H9 (cell line): ENCODE results near the gene TM9SF4. TPM values are rescaled to one million over a fixed set of nuclear protein-coding genes. Genes with fewer than 3 reads are reported as not detected.
A peak's percentile ranks its signal among the peaks of the same experiment; 100 is the strongest.

Experiments
- DNase-seq: peaks from one replicate; pipeline ENCODE4 v3.0.0-alpha.2; 2017
- H2AFZ ChIP-seq: one replicate; pipeline ENCODE4 v1.6.1; 2013; ENCODE audit warnings: mild to moderate bottlenecking, low read length, control low read depth, moderate library complexity
- H2AK5ac ChIP-seq: 2 replicates; pipeline ENCODE4 v1.6.1; 2013; ENCODE audit warnings: low read length, control low read depth, mixed read lengths; ENCODE audit not compliant: insufficient read length
- H2BK120ac ChIP-seq: one replicate; pipeline ENCODE4 v1.6.1; 2013; ENCODE audit warnings: low read depth, mild to moderate bottlenecking, low read length, control low read depth, inconsistent platforms; ENCODE audit not compliant: poor library complexity, severe bottlenecking
- H2BK12ac ChIP-seq: 2 replicates; pipeline ENCODE4 v1.6.1; 2013; ENCODE audit warnings: low read length, control low read depth, mixed read lengths, low read depth; ENCODE audit not compliant: insufficient read length
- H2BK15ac ChIP-seq: 2 replicates; pipeline ENCODE4 v1.6.1; 2013; ENCODE audit warnings: low read depth, low read length, control low read depth
- H2BK20ac ChIP-seq: one replicate; pipeline ENCODE4 v1.6.1; 2013; ENCODE audit warnings: low read depth, mild to moderate bottlenecking, low read length, control low read depth, inconsistent platforms; ENCODE audit not compliant: poor library complexity, severe bottlenecking
- H2BK5ac ChIP-seq: 2 replicates; pipeline ENCODE4 v1.6.1; 2013; ENCODE audit warnings: low read length, control low read depth, mixed read lengths; ENCODE audit not compliant: insufficient read length
- H3K14ac ChIP-seq: 2 replicates; pipeline ENCODE4 v1.6.1; 2013; ENCODE audit warnings: low read length, control low read depth; ENCODE audit not compliant: insufficient read depth
- H3K18ac ChIP-seq: 2 replicates; pipeline ENCODE4 v1.6.1; 2013; ENCODE audit warnings: low read depth, mild to moderate bottlenecking, mixed read lengths, low read length, control low read depth; ENCODE audit not compliant: insufficient read length
- H3K23ac ChIP-seq: 2 replicates; pipeline ENCODE4 v1.6.1; 2013; ENCODE audit warnings: low read length, control low read depth, mixed read lengths, low read depth; ENCODE audit not compliant: insufficient read length
- H3K23me2 ChIP-seq: 2 replicates; pipeline ENCODE4 v1.6.1; 2013; ENCODE audit warnings: low read depth, mild to moderate bottlenecking, mixed read lengths, low read length, control low read depth; ENCODE audit not compliant: insufficient read length, poor library complexity, severe bottlenecking
- H3K27ac ChIP-seq: 2 replicates; pipeline ENCODE4 v1.5.1; 2013; ENCODE audit warnings: low read length, control low read depth, mixed read lengths, low read depth; ENCODE audit not compliant: insufficient read length
- H3K27me3 ChIP-seq: 2 replicates; pipeline ENCODE4 v1.6.1; 2013; ENCODE audit warnings: low read length, control low read depth, inconsistent platforms; ENCODE audit not compliant: insufficient read depth
- H3K4ac ChIP-seq: 2 replicates; pipeline ENCODE4 v1.6.1; 2013; ENCODE audit warnings: low read depth, mild to moderate bottlenecking, control low read depth, inconsistent platforms, low read length, moderate library complexity
- H3K4me1 ChIP-seq: 2 replicates; pipeline ENCODE4 v1.6.1; 2013; ENCODE audit warnings: low read length, control low read depth, inconsistent platforms; ENCODE audit not compliant: insufficient read depth
- H3K4me2 ChIP-seq: 2 replicates; pipeline ENCODE4 v1.6.1; 2013; ENCODE audit warnings: low read length, control low read depth, mixed read lengths; ENCODE audit not compliant: insufficient read length, insufficient read depth
- H3K56ac ChIP-seq: 2 replicates; pipeline ENCODE4 v1.6.1; 2013; ENCODE audit warnings: low read depth, mild to moderate bottlenecking, mixed read lengths, low read length, control low read depth; ENCODE audit not compliant: insufficient read length
- H3K79me1 ChIP-seq: 2 replicates; pipeline ENCODE4 v1.6.1; 2013; ENCODE audit warnings: low read depth, mild to moderate bottlenecking, moderate library complexity, low read length, control low read depth, inconsistent platforms; ENCODE audit not compliant: insufficient read depth, poor library complexity, severe bottlenecking
- H3K79me2 ChIP-seq: 2 replicates; pipeline ENCODE4 v1.6.1; 2013; ENCODE audit warnings: low read length, control low read depth, inconsistent platforms; ENCODE audit not compliant: insufficient read depth
- H3K9ac ChIP-seq: 2 replicates; pipeline ENCODE4 v1.6.1; 2013; ENCODE audit warnings: low read length, control low read depth, mixed read lengths; ENCODE audit not compliant: insufficient read length; ENCODE audit errors: extremely low read depth
- H3K9me3 ChIP-seq: one replicate; pipeline ENCODE4 v1.6.1; 2013; ENCODE audit warnings: low read depth, low read length, inconsistent platforms; ENCODE audit not compliant: control insufficient read depth
- H3T11ph ChIP-seq: one replicate; pipeline ENCODE4 v1.6.1; 2013; ENCODE audit warnings: mild to moderate bottlenecking, low read length, control low read depth, inconsistent platforms
- H4K20me1 ChIP-seq: one replicate; pipeline ENCODE4 v1.6.1; 2013; ENCODE audit not compliant: control insufficient read depth, insufficient read length, insufficient read depth
- H4K5ac ChIP-seq: 2 replicates; pipeline ENCODE4 v1.6.1; 2013; ENCODE audit warnings: low read depth, mild to moderate bottlenecking, mixed read lengths, low read length, control low read depth; ENCODE audit not compliant: insufficient read length
- H4K8ac ChIP-seq: replicated peaks from 2 replicates; pipeline ENCODE4 v1.6.1; 2013; ENCODE audit warnings: low read length, control low read depth, mixed read lengths, low read depth; ENCODE audit not compliant: insufficient read length
- H4K91ac ChIP-seq: 2 replicates; pipeline ENCODE4 v1.6.1; 2013; ENCODE audit warnings: low read depth, mild to moderate bottlenecking, moderate library complexity, mixed read lengths, low read length, control low read depth; ENCODE audit not compliant: insufficient read length
- H3K27ac Mint-ChIP-seq, 3 experiments: 2 replicates in 2 of 3; 3 replicates in 1 of 3; pipeline ENCODE4 v1.8.0; 2020 to 2021; ENCODE audit warnings: mixed read lengths in 3 of 3, mild to moderate bottlenecking in 1 of 3, moderate library complexity in 1 of 3
- H3K27me3 Mint-ChIP-seq: 2 replicates; pipeline ENCODE4 v1.8.0; 2021; ENCODE audit warnings: low read depth, mild to moderate bottlenecking, moderate library complexity, mixed read lengths
- H3K36me3 Mint-ChIP-seq, 3 experiments: 2 replicates in 2 of 3; 3 replicates in 1 of 3; pipeline ENCODE4 v1.8.0; 2020 to 2021; ENCODE audit warnings: low read depth in 3 of 3, mixed read lengths in 3 of 3; ENCODE audit not compliant: insufficient read depth in 1 of 3
- H3K4me1 Mint-ChIP-seq, 2 experiments: 2 replicates each; pipeline ENCODE4 v1.8.0; 2020; ENCODE audit warnings: mixed read lengths in 2 of 2
- H3K4me3 Mint-ChIP-seq, 2 experiments: 2 replicates in 1 of 2; 3 replicates in 1 of 2; pipeline ENCODE4 v1.8.0; 2020 to 2021; ENCODE audit warnings: mild to moderate bottlenecking in 2 of 2, mixed read lengths in 2 of 2, moderate library complexity in 1 of 2
- H3K9me3 Mint-ChIP-seq, 2 experiments: 2 replicates in 1 of 2; 3 replicates in 1 of 2; pipeline ENCODE4 v1.8.0; 2020; ENCODE audit warnings: mild to moderate bottlenecking in 2 of 2, mixed read lengths in 2 of 2, moderate library complexity in 1 of 2
- WGBS: extraction: QIAGEN DNeasy Blood & Tissue Kit; methylation state at CpG from one replicate; pipeline ENCODE4 v1.1.7; 2013; ENCODE audit warnings: missing lambda C conversion rate, low lambda C conversion rate, mixed read lengths; ENCODE audit not compliant: insufficient read length; ENCODE audit errors: extremely low coverage; 5-methylcytosine and 5-hydroxymethylcytosine counted together
- total RNA-seq: library from RNA; stranded (reverse); gene quantifications from 2 replicates; pipeline ENCODE4 v1.2.1, GENCODE V29; 2021
- TF ChIP-seq, protein P1 (sequence below): fragments of 200-600 bp; sonication (generic); conservative IDR thresholded peaks from 3 replicates; pipeline ENCODE4 v1.8.0; 2021; ENCODE audit warnings: antibody characterized with exemption, mild to moderate bottlenecking

Gene TM9SF4
- total RNA-seq, 1 experiment from 2014 or later: 62.3 TPM

- no peaks in the 10 kb centered on the region for H4K20me1 ChIP-seq
- H3K9ac ChIP-seq: no peak overlapping the region
- TF ChIP-seq, protein P1, sequence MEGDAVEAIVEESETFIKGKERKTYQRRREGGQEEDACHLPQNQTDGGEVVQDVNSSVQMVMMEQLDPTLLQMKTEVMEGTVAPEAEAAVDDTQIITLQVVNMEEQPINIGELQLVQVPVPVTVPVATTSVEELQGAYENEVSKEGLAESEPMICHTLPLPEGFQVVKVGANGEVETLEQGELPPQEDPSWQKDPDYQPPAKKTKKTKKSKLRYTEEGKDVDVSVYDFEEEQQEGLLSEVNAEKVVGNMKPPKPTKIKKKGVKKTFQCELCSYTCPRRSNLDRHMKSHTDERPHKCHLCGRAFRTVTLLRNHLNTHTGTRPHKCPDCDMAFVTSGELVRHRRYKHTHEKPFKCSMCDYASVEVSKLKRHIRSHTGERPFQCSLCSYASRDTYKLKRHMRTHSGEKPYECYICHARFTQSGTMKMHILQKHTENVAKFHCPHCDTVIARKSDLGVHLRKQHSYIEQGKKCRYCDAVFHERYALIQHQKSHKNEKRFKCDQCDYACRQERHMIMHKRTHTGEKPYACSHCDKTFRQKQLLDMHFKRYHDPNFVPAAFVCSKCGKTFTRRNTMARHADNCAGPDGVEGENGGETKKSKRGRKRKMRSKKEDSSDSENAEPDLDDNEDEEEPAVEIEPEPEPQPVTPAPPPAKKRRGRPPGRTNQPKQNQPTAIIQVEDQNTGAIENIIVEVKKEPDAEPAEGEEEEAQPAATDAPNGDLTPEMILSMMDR: no peak
- no peak overlapping the region for H2BK120ac ChIP-seq
- no CpG with 5 or more reads among the region's 3 CpGs for WGBS
- H3K14ac ChIP-seq: no peak overlapping the region
- H3K79me1 ChIP-seq: no peaks in the 10 kb centered on the region
- H3T11ph ChIP-seq: no peak overlapping the region
- peaks cover 6% of the 10 kb centered on the region; the same call in 1 of the 2 replicates for H3K79me2 ChIP-seq
- no peak overlapping the region for H3K4me2 ChIP-seq
- H3K36me3 Mint-ChIP-seq: peaks cover 0 to 13% (median 6%) of the 10 kb centered on the region in 3 experiments; a peak in 5 of 7 replicates
- H3K4ac ChIP-seq: no peak overlapping the region
- H2AFZ ChIP-seq: no peak overlapping the region
- no peaks in the 10 kb centered on the region for H3K9me3 Mint-ChIP-seq
- no peak overlapping the region for H2AK5ac ChIP-seq
- H4K8ac ChIP-seq: no peak overlapping the region
- H3K4me1 ChIP-seq: 0 out of 2 replicates have a peak, but pooled peaks cover 3% of the 10 kb centered on the region
- H3K27ac ChIP-seq: no peak overlapping the region
- no peak overlapping the region for H4K91ac ChIP-seq
- H3K56ac ChIP-seq: no peak overlapping the region
- H2BK5ac ChIP-seq: no peak overlapping the region
- no peak overlapping the region for H2BK12ac ChIP-seq
- no peak overlapping the region for H3K23ac ChIP-seq
- H3K27me3 Mint-ChIP-seq: no peaks in the 10 kb centered on the region; the same call in 1 of the 2 replicates
- H3K18ac ChIP-seq: no peak overlapping the region
- no peak for DNase-seq
- peak overlapping the region in 2 of 3 experiments; percentile 27 to 30; a peak in 2 of 7 replicates for H3K27ac Mint-ChIP-seq
- no peak overlapping the region for H2BK20ac ChIP-seq
- no peaks in the 10 kb centered on the region for H3K9me3 ChIP-seq
- no peaks in the 10 kb centered on the region for H3K27me3 ChIP-seq
- H2BK15ac ChIP-seq: no peak overlapping the region
- H3K4me1 Mint-ChIP-seq: peaks cover 23 to 24% of the 10 kb centered on the region in 2 experiments
- H4K5ac ChIP-seq: no peak overlapping the region
- H3K4me3 Mint-ChIP-seq: peak overlapping the region in 1 of 2 experiments; percentile 25; a peak in 3 of 5 replicates
- peaks cover 6% of the 10 kb centered on the region for H3K23me2 ChIP-seq
Measured at GRCh38 chr20:32111753-32112152, 2.2 kb downstream of the TM9SF4 start.
